CD4-positive, alpha-beta T cell (primary cell): ENCODE data around the gene FAP. TPM values are rescaled to one million over a fixed set of nuclear protein-coding genes. Genes with fewer than 3 reads are reported as not detected.

ENCODE experiments used
- ATAC-seq: fragments of 200-7000 bp; cut with Tn5 transposase; one replicate; pipeline ENCODE4 v1.10.0; 2022; ENCODE audit warnings: mild to moderate bottlenecking; ENCODE audit not compliant: poor library complexity
- CTCF ChIA-PET: fragments of 350-600 bp; sonication (Branson Sonifier 250); formaldehyde crosslinking; loops from one replicate; lab custom pipeline; 2021; ENCODE audit warnings: antibody characterized with exemption, inconsistent platforms; lab: Charles Lee
- POLR2A ChIA-PET: fragments of 350-600 bp; sonication (Branson Sonifier 250); formaldehyde crosslinking; loops from one replicate; lab custom pipeline; 2021; ENCODE audit warnings: antibody characterized with exemption, inconsistent platforms; lab: Charles Lee
- DNase-seq, 14 experiments: peaks; one replicate each; pipeline ENCODE4 v3.0.0-alpha.2; 2013 to 2020; ENCODE audit warnings: mixed read lengths in 2 of 14
- H3K27ac ChIP-seq, 2 donors: one replicate each; pipeline versions ENCODE4 v1.5.1 to v1.7.0; 2013; ENCODE audit warnings: low read length in 2 of 2, low read depth in 1 of 2, mild to moderate bottlenecking in 1 of 2
- H3K27me3 ChIP-seq, 2 experiments: 1 replicate in 1 of 2; 2 replicates in 1 of 2; pipeline versions ENCODE4 v1.6.1 to v1.7.0; 2013; ENCODE audit warnings: low read length in 2 of 2, control low read depth in 1 of 2, mild to moderate bottlenecking in 1 of 2, moderate library complexity in 1 of 2; ENCODE audit not compliant: insufficient read depth in 2 of 2, control insufficient read depth in 1 of 2
- H3K36me3 ChIP-seq: one replicate; pipeline ENCODE4 v1.6.1; 2013; ENCODE audit warnings: low read length, control low read depth; ENCODE audit not compliant: insufficient read depth
- H3K4me1 ChIP-seq: one replicate; pipeline ENCODE4 v1.6.1; 2013; ENCODE audit warnings: low read length, control low read depth; ENCODE audit not compliant: insufficient read depth
- H3K4me3 ChIP-seq: one replicate; pipeline ENCODE4 v1.5.1; 2013; ENCODE audit warnings: mild to moderate bottlenecking, low read length, moderate library complexity
- H3K9me3 ChIP-seq, 2 experiments: 1 replicate in 1 of 2; 2 replicates in 1 of 2; pipeline versions ENCODE4 v1.6.1 to v1.7.0; 2013; ENCODE audit warnings: low read length in 2 of 2, mild to moderate bottlenecking in 2 of 2, control low read depth in 1 of 2, moderate library complexity in 1 of 2; ENCODE audit not compliant: control insufficient read depth in 1 of 2, insufficient read depth in 1 of 2
- H3K27ac Mint-ChIP-seq: one replicate; pipeline ENCODE4 v1.8.0; 2020; ENCODE audit warnings: mixed read lengths
- H3K27me3 Mint-ChIP-seq: one replicate; pipeline ENCODE4 v1.8.0; 2021; ENCODE audit warnings: mixed read lengths
- H3K36me3 Mint-ChIP-seq: one replicate; pipeline ENCODE4 v1.8.0; 2021; ENCODE audit warnings: low read depth, mixed read lengths
- H3K4me1 Mint-ChIP-seq: one replicate; pipeline ENCODE4 v1.8.0; 2021; ENCODE audit warnings: low read depth, mixed read lengths
- H3K4me3 Mint-ChIP-seq: one replicate; pipeline ENCODE4 v1.8.0; 2020; ENCODE audit warnings: mild to moderate bottlenecking, mixed read lengths
- H3K9me3 Mint-ChIP-seq: one replicate; pipeline ENCODE4 v1.8.0; 2020; ENCODE audit warnings: mixed read lengths
- CTCF ChIP-seq: fragments of 200-600 bp; IDR thresholded peaks from one replicate; pipeline ENCODE4 v1.8.0; 2022; ENCODE audit warnings: antibody characterized with exemption, mild to moderate bottlenecking
- intact Hi-C, 2 experiments: fragments of 100-400 bp; cut with DNase I in 1 of 2; cut with micrococcal nuclease in 1 of 2; formaldehyde crosslinking; loops; one replicate each; pipeline versions ENCODE4 v1.15.1 to v1.9.0; 2023 to 2025; cut with DNase I, micrococcal nuclease
- total RNA-seq, 174 experiments: library from RNA in 2 of 174; stranded (reverse) in 2 of 174; gene quantifications; one replicate each; pipeline ENCODE4 v1.2.3 and lab custom pipeline; 2021 to 2026

FAP gene
- total RNA-seq, 2 experiments from 2014 or later: not detected

GRCh38 chr2:162253435-162253834 lies 10.2 kb upstream of the FAP start:
- no peaks in the 10 kb centered on the region for H3K9me3 ChIP-seq
- H3K36me3 ChIP-seq: no peaks in the 10 kb centered on the region
- DNase-seq (no peak), ATAC-seq (no peak)
- Mint-ChIP-seq H3K27ac (no peak overlapping the region), H3K27me3 (peaks cover 4% of the 10 kb centered on the region), H3K4me3 (no peak overlapping the region), H3K4me1 (no peaks in the 10 kb centered on the region), H3K9me3 (no peaks in the 10 kb centered on the region), H3K36me3 (no peaks in the 10 kb centered on the region)
- CTCF ChIA-PET: no interaction called here
- POLR2A ChIA-PET: no interaction called here
- TF ChIP-seq CTCF: no peak
- no peaks in the 10 kb centered on the region for H3K27me3 ChIP-seq
- no peak overlapping the region for H3K4me3 ChIP-seq
- intact Hi-C loops: no loop called here
- no peak overlapping the region for H3K27ac ChIP-seq
- no peaks in the 10 kb centered on the region for H3K4me1 ChIP-seq

DNA sequence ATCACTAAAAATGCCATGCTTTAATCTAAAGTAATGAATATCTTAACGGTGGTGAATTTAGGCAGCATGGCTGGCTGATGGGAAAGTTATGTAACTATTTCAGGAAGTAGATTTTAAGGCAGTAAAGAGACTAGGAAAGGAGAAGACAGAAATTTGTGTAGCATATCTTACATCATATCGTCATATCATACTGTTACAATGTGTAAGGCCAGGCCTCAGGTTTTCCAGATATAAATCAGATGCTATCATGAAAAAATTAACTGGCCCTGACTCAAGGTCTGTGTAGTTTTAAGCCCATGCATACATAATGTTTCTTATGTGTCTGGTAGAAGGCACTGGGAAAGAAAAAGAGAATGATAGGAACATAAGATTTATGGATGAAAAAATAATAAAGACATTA lies 8.9 kb upstream of the FAP start:
- DNase-seq (no peak), ATAC-seq (no peak)
- Histone ChIP-seq H3K4me3 (no peak overlapping the region), H3K9me3 (no peaks in the 10 kb centered on the region), H3K27ac (no peak overlapping the region), H3K27me3 (no peaks in the 10 kb centered on the region), H3K36me3 (no peaks in the 10 kb centered on the region), H3K4me1 (no peaks in the 10 kb centered on the region)
- TF ChIP-seq CTCF: no peak
- Mint-ChIP-seq H3K27me3 (peaks cover 4% of the 10 kb centered on the region), H3K4me3 (no peak overlapping the region), H3K4me1 (no peaks in the 10 kb centered on the region), H3K36me3 (no peaks in the 10 kb centered on the region), H3K9me3 (peaks cover 2% of the 10 kb centered on the region), H3K27ac (no peak overlapping the region)
- POLR2A ChIA-PET: no interaction called here
- intact Hi-C loops: no loop called here
- CTCF ChIA-PET: no interaction called here

- Histone ChIP-seq H3K27me3 (peaks cover 4 to 8% of the 10 kb centered on the region in 2 experiments), H3K4me1 (no peaks in the 10 kb centered on the region), H3K4me3 (no peak overlapping the region), H3K36me3 (no peaks in the 10 kb centered on the region), H3K27ac (no peak overlapping the region), H3K9me3 (no peaks in the 10 kb centered on the region)
- no peak for TF ChIP-seq CTCF
- POLR2A ChIA-PET: no interaction called here
- H3K4me3 Mint-ChIP-seq: no peak overlapping the region
- peaks cover 32% of the 10 kb centered on the region for H3K27me3 Mint-ChIP-seq
- peaks cover 2% of the 10 kb centered on the region for H3K9me3 Mint-ChIP-seq
- CTCF ChIA-PET: no interaction called here
- no peak for DNase-seq
- intact Hi-C loops: no loop called here
- no peak overlapping the region for H3K27ac Mint-ChIP-seq
- H3K36me3 Mint-ChIP-seq: no peaks in the 10 kb centered on the region
- no peaks in the 10 kb centered on the region for H3K4me1 Mint-ChIP-seq
- no peak for ATAC-seq
These were observed 2.5 kb upstream of the FAP start for GRCh38 chr2:162245781-162246180.
